ENCODE results near the gene ZER1. TPM values are rescaled to one million over a fixed set of nuclear protein-coding genes. Genes with fewer than 3 reads are reported as not detected.

The ZER1 gene
- total RNA-seq, 4 donors from 2014 or later, result 16.1 to 52.0 (median 21.2) TPM

DNA sequence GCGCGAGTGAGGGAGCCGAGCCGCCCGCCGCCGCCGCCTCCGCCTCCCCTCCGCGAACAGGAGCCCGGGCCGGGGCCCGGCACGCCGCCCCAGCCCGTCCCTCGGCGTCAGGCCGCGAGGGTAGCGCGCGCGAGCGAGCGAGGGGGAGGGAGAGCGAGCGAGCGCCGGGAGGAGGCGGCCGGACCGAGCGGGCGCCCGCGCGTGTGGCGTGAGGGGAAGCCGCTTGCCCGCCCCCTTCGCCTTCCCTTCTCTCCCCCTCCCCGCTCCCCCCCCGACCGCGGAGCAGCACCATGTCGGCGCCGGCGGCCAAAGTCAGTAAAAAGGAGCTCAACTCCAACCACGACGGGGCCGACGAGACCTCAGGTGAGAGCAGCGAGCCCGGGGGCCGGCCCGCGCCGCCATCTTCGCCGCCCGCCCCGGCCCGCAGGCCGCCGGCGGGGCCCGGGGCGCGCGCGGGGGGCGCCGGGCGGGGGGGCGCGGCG lies 82.4 kb downstream of the ZER1 start:
- Histone ChIP-seq H3K27ac (peak overlapping the region; percentile 95 to 99), H3K9me3 (no peaks in the 10 kb centered on the region), H3K36me3 (no peaks in the 10 kb centered on the region), H3K4me3 (peak overlapping the region; percentile 69 to 97), H3K27me3 (no peaks in the 10 kb centered on the region), H3K4me1 (peaks cover 0 to 9% of the 10 kb centered on the region in 2 donors)
- TF ChIP-seq, protein P1, sequence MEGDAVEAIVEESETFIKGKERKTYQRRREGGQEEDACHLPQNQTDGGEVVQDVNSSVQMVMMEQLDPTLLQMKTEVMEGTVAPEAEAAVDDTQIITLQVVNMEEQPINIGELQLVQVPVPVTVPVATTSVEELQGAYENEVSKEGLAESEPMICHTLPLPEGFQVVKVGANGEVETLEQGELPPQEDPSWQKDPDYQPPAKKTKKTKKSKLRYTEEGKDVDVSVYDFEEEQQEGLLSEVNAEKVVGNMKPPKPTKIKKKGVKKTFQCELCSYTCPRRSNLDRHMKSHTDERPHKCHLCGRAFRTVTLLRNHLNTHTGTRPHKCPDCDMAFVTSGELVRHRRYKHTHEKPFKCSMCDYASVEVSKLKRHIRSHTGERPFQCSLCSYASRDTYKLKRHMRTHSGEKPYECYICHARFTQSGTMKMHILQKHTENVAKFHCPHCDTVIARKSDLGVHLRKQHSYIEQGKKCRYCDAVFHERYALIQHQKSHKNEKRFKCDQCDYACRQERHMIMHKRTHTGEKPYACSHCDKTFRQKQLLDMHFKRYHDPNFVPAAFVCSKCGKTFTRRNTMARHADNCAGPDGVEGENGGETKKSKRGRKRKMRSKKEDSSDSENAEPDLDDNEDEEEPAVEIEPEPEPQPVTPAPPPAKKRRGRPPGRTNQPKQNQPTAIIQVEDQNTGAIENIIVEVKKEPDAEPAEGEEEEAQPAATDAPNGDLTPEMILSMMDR (IDR thresholded peaks at IDR 0.05), result no peak
- no peak for TF ChIP-seq POLR2A (IDR thresholded peaks at IDR 0.05)
- peak in 1 of 2 donors; percentile 64 for DNase-seq
- intact Hi-C loops (cut with DNase I; ENCODE audit: low total_unique reads), result no loop called here

DNA sequence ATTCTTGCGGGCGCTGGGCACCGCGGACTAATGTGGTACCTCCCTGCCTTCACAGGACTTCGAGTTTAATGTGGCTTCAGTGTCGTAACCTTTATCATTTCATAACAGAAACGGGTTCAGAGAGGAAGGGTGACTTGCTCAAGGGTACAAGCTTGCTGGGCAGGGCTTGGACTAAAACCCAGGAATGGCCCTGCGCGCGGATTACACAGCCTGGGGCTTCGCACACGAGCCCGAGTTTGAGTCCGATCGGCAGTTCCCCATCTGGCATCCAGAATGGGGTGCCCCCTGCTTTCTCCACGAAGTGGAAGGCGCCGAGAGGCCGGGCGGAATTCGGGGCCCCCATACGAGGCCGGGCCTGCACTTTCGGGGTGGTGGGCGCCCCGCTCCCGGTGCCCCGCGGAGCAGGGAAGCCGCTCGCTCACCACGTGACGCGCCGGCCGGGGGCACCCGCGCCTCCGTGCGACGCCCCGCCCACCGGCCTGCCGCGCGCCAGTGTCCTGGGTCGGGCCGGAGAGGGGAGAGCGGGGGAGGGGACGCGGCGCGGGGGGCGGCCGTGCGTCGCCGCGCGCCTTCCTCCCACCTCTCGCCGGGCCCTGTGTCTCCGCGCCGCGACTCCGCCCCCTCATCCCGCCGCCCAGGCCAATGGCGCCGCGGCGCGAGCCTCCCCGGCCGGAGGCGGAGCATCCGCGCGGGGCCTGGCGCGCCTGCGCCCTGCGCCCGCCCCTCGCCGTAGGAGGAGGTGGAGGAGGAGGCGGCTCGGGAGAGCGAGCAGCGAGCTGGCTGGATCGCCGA lies 83.0 kb downstream of the ZER1 start, which contains the start of gene SET:
SET (plus strand) TSS at position 722 of the 792 bp plus-strand sequence. CDS start 361 bp downstream, outside the sequence.
- TF ChIP-seq POLR2A (IDR thresholded peaks at IDR 0.05), result peak; percentile 97 to 100
- TF ChIP-seq, protein P1 (IDR thresholded peaks at IDR 0.05), result peak in 1 of 4 experiments; percentile 24
- no peaks in the 10 kb centered on the region for H3K36me3 ChIP-seq
- H3K27me3 ChIP-seq, result no peaks in the 10 kb centered on the region
- DNase-seq, result peak; percentile 93 to 94
- peak within 1 kb of the TSS; percentile 69 to 97 for H3K4me3 ChIP-seq
- peak within 1 kb of the TSS; percentile 95 to 99 for H3K27ac ChIP-seq
- no peaks in the 10 kb centered on the region for H3K9me3 ChIP-seq
- peaks cover 0 to 9% of the 10 kb centered on the region in 2 donors for H3K4me1 ChIP-seq
- intact Hi-C loops (cut with DNase I; ENCODE audit: low total_unique reads), result no loop called here

DNA sequence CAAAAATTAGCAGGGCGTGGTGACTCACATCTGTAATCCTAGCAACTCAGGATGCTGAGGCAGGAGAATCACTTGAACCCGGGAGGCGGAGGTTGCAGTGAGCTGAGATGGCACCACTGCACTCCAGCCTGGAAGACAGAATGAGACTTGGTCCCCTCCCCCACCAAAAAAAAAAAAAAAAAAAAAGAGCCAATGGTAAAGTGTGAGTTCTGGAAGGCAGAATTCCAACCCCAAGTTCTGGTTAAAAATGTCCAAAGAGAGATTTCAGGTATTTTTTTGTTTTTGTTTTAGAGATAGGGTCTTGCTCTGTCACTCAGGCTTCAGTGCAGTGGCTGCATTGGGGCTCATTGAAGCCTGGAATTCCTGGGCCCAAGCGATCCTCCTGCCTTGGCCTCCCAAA lies 84.3 kb downstream of the ZER1 start:
- intact Hi-C loops (cut with DNase I; ENCODE audit: low total_unique reads), result no loop called here
- H3K4me3 ChIP-seq, result no peak overlapping the region
- no peaks in the 10 kb centered on the region for H3K9me3 ChIP-seq
- H3K27me3 ChIP-seq, result no peaks in the 10 kb centered on the region
- no peak for DNase-seq
- no peak overlapping the region for H3K27ac ChIP-seq
- H3K4me1 ChIP-seq, result peaks cover 0 to 13% of the 10 kb centered on the region in 2 donors
- H3K36me3 ChIP-seq, result no peaks in the 10 kb centered on the region
- TF ChIP-seq, protein P1 (IDR thresholded peaks at IDR 0.05), result no peak
- TF ChIP-seq POLR2A (IDR thresholded peaks at IDR 0.05), result no peak

DNA sequence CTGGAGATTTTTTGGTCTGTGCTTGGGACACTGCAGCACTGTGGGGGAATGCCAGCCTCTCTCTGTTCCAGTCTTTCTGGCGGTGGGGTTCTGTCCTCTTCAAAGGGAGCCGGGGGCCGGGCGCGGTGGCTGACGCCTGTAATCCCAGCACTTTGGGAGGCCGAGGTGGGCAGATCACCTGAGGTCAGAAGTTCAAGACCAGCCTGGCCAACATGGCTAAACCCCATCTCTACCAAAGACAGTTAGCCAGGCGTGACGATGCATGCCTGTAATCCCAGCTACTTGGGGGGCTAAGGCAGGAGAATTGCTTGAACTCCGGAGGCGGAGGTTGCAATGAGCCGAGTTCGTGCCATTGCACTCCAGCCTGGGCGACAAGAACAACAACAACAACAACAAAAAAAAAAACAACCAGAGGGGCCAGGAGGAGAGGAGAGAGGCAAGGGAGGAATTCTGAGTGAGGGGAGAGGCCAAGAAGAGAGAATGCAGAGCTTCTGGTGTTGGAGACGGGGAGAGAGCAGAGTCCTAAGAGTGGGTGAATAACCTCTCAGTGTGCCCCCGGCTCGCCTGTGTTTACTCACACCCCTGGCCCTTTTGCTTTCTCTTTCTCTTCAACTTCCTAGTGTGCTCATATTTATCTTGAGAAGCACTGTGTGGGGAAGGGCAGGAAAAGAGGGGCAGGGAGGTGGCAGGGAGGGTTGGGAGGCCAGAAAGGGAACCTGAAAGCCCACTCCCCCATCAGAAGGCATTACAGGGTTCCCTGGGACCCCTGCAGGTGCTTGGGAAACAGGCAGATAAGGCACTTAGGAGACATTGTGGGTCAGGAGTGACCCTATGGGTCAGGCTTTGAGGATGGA lies 85.9 kb downstream of the ZER1 start:
- Histone ChIP-seq H3K27me3 (no peaks in the 10 kb centered on the region), H3K4me3 (no peak overlapping the region), H3K4me1 (peaks cover 0 to 9% of the 10 kb centered on the region in 2 donors), H3K27ac (no peak overlapping the region), H3K36me3 (no peaks in the 10 kb centered on the region), H3K9me3 (no peaks in the 10 kb centered on the region)
- TF ChIP-seq, protein P1 (IDR thresholded peaks at IDR 0.05), result no peak
- no peak for TF ChIP-seq POLR2A (IDR thresholded peaks at IDR 0.05)
- DNase-seq, result no peak
- intact Hi-C loops (cut with DNase I; ENCODE audit: low total_unique reads), result no loop called here

All from uterus (tissue), 4 donors.